ENCODE results near the gene ADAMTS18. TPM values are rescaled to one million over a fixed set of nuclear protein-coding genes. Genes with fewer than 3 reads are reported as not detected.

ADAMTS18 gene
- total and polyA plus RNA-seq, 12 donors, result 0.03 to 0.65 (median 0.25) TPM; not detected in 8

DNA sequence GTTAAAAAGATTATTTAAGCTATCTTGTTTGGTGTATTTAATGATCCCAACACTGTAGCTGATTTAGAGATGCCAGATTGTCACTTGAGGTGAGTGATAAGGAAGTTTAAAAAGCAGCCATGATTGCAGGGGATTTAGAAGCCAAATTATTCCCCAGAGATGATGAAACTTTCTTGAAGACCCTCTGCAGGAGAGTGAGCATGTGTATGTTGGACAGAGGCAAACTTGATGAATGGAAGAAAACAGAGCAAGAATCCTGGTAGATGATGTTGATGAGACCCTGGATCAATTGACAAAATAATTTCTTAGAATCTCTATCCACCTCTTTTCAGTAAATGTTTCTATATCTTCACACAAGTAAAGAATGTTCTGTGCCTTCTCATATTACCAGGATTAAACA is 14.4 kb upstream of the ADAMTS18 start:
- Histone ChIP-seq H3K4me3 (no peak overlapping the region), H3K27ac (no peak overlapping the region), H3K9me3 (no peaks in the 10 kb centered on the region), H3K4me1 (peaks cover 0 to under 1% (median 0%) of the 10 kb centered on the region in 9 donors), H3K27me3 (peaks cover 0 to 4% (median 0%) of the 10 kb centered on the region in 7 donors), H3K36me3 (no peaks in the 10 kb centered on the region)
- no peak for DNase-seq
- intact Hi-C loops (cut with DNase I), result no loop called here
- ATAC-seq, result no peak
- TF ChIP-seq, protein P1, sequence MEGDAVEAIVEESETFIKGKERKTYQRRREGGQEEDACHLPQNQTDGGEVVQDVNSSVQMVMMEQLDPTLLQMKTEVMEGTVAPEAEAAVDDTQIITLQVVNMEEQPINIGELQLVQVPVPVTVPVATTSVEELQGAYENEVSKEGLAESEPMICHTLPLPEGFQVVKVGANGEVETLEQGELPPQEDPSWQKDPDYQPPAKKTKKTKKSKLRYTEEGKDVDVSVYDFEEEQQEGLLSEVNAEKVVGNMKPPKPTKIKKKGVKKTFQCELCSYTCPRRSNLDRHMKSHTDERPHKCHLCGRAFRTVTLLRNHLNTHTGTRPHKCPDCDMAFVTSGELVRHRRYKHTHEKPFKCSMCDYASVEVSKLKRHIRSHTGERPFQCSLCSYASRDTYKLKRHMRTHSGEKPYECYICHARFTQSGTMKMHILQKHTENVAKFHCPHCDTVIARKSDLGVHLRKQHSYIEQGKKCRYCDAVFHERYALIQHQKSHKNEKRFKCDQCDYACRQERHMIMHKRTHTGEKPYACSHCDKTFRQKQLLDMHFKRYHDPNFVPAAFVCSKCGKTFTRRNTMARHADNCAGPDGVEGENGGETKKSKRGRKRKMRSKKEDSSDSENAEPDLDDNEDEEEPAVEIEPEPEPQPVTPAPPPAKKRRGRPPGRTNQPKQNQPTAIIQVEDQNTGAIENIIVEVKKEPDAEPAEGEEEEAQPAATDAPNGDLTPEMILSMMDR (IDR thresholded peaks at IDR 0.05), result no peak

- Histone ChIP-seq H3K9me3 (no peaks in the 10 kb centered on the region), H3K27ac (no peak overlapping the region), H3K36me3 (no peaks in the 10 kb centered on the region), H3K27me3 (peaks cover 0 to 12% (median 4%) of the 10 kb centered on the region in 7 donors), H3K4me3 (no peak overlapping the region), H3K4me1 (peaks cover 0 to 5% (median 0%) of the 10 kb centered on the region in 9 donors)
- ATAC-seq, result no peak
- intact Hi-C loops (cut with DNase I), result no loop called here
- no peak for DNase-seq
- TF ChIP-seq, protein P1 (IDR thresholded peaks at IDR 0.05), result no peak
- 64 to 71% methylated on average over 2 of the region's 2 CpGs for WGBS, 2 donors
Observed at GRCh38 chr16:77445324-77445723, 10.5 kb upstream of the ADAMTS18 start.

DNA sequence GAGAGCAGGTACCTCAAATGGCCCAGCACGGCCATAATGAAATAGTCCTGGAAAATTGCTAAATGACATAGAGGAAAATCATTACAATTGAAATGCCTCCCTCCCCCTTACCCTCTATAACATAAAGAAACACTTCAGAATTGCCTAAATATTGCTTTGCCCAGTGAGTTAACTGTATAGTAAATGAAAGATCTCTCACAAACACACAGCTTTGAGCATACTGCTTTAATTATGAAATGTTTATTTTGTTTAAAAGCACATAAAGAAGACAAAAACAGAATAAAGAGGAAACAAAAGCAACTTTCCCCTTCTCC is 9.3 kb upstream of the ADAMTS18 start:
- DNase-seq (no peak), ATAC-seq (no peak)
- Histone ChIP-seq H3K27me3 (peaks cover 0 to 12% (median 4%) of the 10 kb centered on the region in 7 donors), H3K4me1 (peaks cover 0 to 10% (median 0%) of the 10 kb centered on the region in 9 donors), H3K9me3 (no peaks in the 10 kb centered on the region), H3K27ac (no peak overlapping the region), H3K4me3 (no peak overlapping the region), H3K36me3 (no peaks in the 10 kb centered on the region)
- TF ChIP-seq, protein P1 (IDR thresholded peaks at IDR 0.05), result no peak
- intact Hi-C loops (cut with DNase I), result loop anchor here in 1 of 10 donors (5.0 kb wide), 1 partner anchor 138 kb away; no protein-coding TSS in a partner anchor
- WGBS, 2 donors, result 29 to 46% methylated on average over 1 of the region's 1 CpG

DNA sequence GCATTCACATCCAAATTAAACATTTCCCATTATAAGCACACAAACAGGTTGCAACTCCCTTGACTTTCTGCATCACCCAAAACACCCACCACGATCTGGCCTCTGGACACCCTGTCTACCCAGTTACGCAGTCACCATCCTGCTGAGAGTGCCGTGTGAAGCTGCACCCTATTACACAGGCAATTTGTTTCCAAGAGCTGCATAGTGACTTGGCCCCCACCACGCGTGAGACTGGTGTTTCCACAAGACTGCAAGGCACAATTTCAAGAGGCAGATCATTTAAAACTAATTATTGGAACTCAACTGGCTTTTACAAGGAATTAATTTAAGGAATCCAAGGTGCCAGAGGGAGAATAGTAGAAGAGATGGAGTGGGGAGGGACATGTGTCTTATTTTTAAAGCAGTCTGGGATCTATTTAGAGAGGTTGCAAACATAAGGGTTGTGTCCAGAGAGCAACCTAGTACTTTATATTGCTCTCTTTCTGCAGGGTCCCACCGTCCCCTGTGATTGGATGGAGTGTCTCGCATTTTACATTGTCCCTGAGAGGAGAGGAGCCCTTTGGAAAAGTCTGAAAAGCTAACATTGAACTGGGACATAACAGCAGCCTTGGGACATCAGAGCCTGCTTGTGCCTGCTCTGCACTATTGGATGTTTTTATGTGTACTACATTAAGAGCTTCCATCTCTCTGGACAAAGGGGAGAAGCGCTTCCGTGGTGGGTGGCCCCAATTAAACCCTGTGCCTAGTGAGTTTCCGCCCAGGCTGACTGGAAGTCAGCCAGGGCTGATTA is 8.7 kb upstream of the ADAMTS18 start:
- WGBS, 2 donors, result 66 to 68% methylated on average over 10 of the region's 10 CpGs

More for the DNA sequence above, 8.7 kb upstream of the ADAMTS18 start:
- intact Hi-C loops (cut with DNase I), result loop anchor here in 1 of 10 donors (5.0 kb wide), 1 partner anchor 139 kb away; no protein-coding TSS in a partner anchor
- Histone ChIP-seq H3K4me1 (peaks cover 0 to 13% (median 0%) of the 10 kb centered on the region in 9 donors), H3K27me3 (peaks cover 0 to 12% (median 4%) of the 10 kb centered on the region in 7 donors), H3K4me3 (no peak overlapping the region), H3K27ac (no peak overlapping the region), H3K9me3 (no peaks in the 10 kb centered on the region), H3K36me3 (no peaks in the 10 kb centered on the region)
- ATAC-seq (no peak), DNase-seq (no peak)
- TF ChIP-seq, protein P1 (IDR thresholded peaks at IDR 0.05), result no peak
